ENCODE results near the gene CCL1. TPM values are rescaled to one million over a fixed set of nuclear protein-coding genes. Genes with fewer than 3 reads are reported as not detected.
A peak's percentile ranks its signal among the peaks of the same experiment; 100 is the strongest.

Gene CCL1
- total and polyA plus RNA-seq, 10 of the 15 experiments (the other 5 are each of a cell fraction or from before 2014, with no cell fraction given): 0.14 to 1.8 (median 0.40) TPM; not detected in 3

- TF ChIP-seq RELB (IDR thresholded peaks at IDR 0.05; ENCODE audit: low read depth): 0 out of 2 replicates have a peak, but pooled peaks have one; percentile 20
- TF ChIP-seq, protein P1, sequence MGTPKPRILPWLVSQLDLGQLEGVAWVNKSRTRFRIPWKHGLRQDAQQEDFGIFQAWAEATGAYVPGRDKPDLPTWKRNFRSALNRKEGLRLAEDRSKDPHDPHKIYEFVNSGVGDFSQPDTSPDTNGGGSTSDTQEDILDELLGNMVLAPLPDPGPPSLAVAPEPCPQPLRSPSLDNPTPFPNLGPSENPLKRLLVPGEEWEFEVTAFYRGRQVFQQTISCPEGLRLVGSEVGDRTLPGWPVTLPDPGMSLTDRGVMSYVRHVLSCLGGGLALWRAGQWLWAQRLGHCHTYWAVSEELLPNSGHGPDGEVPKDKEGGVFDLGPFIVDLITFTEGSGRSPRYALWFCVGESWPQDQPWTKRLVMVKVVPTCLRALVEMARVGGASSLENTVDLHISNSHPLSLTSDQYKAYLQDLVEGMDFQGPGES (IDR thresholded peaks at IDR 0.05): no peak
- no peak for TF ChIP-seq JUND (IDR thresholded peaks at IDR 0.05; ENCODE audit: low read depth, low read length)
- no peak for TF ChIP-seq JUNB (IDR thresholded peaks at IDR 0.05)
- TF ChIP-seq IKZF1 (conservative IDR thresholded peaks at IDR 0.05): peak; percentile 29; the same call in 1 of the 2 replicates
- no peak for TF ChIP-seq RBBP5 (conservative IDR thresholded peaks at IDR 0.05)
- peak; percentile 12 to 41; a peak in 2 of 4 replicates for TF ChIP-seq EP300 (IDR thresholded peaks at IDR 0.05; ENCODE audit: borderline replicate concordance in 1 of 2, control insufficient read depth in 1 of 2, low read depth in 2 of 2, low read length in 2 of 2)
- TF ChIP-seq NFIC (IDR thresholded peaks at IDR 0.05; ENCODE audit: low read depth, low read length): no peak
- TF ChIP-seq TCF7 (IDR thresholded peaks at IDR 0.05; ENCODE audit: borderline replicate concordance): no peak
- TF ChIP-seq SMAD1 (IDR thresholded peaks at IDR 0.05; ENCODE audit: low read depth, partially characterized antibody): no peak
- no peak for TF ChIP-seq POLR2AphosphoS5 (IDR thresholded peaks at IDR 0.05; ENCODE audit: low read length)
- no peak for TF ChIP-seq IRF4 (IDR thresholded peaks at IDR 0.05; ENCODE audit: low read depth, low read length)
- no peak for TF ChIP-seq CEBPB (IDR thresholded peaks at IDR 0.05; ENCODE audit: borderline replicate concordance in 1 of 2, low read depth in 2 of 2, low read length in 2 of 2)
- no peak for TF ChIP-seq MYC (IDR thresholded peaks at IDR 0.05; ENCODE audit: insufficient read depth, insufficient read length, insufficient replicate concordance, low read length, severe bottlenecking)
- TF ChIP-seq, protein P2, sequence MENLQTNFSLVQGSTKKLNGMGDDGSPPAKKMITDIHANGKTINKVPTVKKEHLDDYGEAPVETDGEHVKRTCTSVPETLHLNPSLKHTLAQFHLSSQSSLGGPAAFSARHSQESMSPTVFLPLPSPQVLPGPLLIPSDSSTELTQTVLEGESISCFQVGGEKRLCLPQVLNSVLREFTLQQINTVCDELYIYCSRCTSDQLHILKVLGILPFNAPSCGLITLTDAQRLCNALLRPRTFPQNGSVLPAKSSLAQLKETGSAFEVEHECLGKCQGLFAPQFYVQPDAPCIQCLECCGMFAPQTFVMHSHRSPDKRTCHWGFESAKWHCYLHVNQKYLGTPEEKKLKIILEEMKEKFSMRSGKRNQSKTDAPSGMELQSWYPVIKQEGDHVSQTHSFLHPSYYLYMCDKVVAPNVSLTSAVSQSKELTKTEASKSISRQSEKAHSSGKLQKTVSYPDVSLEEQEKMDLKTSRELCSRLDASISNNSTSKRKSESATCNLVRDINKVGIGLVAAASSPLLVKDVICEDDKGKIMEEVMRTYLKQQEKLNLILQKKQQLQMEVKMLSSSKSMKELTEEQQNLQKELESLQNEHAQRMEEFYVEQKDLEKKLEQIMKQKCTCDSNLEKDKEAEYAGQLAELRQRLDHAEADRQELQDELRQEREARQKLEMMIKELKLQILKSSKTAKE (IDR thresholded peaks at IDR 0.05; ENCODE audit: low read depth, poor library complexity, severe bottlenecking): no peak
- TF ChIP-seq KDM1A (IDR thresholded peaks at IDR 0.05; ENCODE audit: borderline replicate concordance): no peak
- TF ChIP-seq MTA2 (IDR thresholded peaks at IDR 0.05; ENCODE audit: low read depth): peak; percentile 38
- TF ChIP-seq ZNF24 (IDR thresholded peaks at IDR 0.05): no peak
- TF ChIP-seq PML (IDR thresholded peaks at IDR 0.05; ENCODE audit: low read length): no peak
- TF ChIP-seq BCL3 (IDR thresholded peaks at IDR 0.05; ENCODE audit: borderline replicate concordance, insufficient read depth, low read depth, low read length, poor library complexity, severe bottlenecking): no peak
Observed at GRCh38 chr17:34382621-34383124, 19.6 kb upstream of the CCL1 start (continued).

All from GM12878 (cell line).